Activated CD8-positive, alpha-beta memory T cell treated with anti-CD3 and anti-CD28 coated beads, Interleukin-2, amount 10 ng/mL, durations not matched to agents 7 days and 5 days (primary cell): ENCODE data around the gene C3orf62. TPM values are rescaled to one million over a fixed set of nuclear protein-coding genes. Genes with fewer than 3 reads are reported as not detected.
"Not testable (repeated sequence)": the region's sequence is repeated elsewhere in the genome, so short reads cannot be mapped to it uniquely, and the experiment has no call there.

Experiments
- ATAC-seq: fragments of 150-1000 bp; cut with Tn5 transposase; one replicate; pipeline ENCODE4 v1.10.0; 2021; ENCODE audit warnings: moderate library complexity
- CTCF ChIA-PET: fragments of 350-600 bp; sonication (Branson Sonifier 250); formaldehyde crosslinking; loops from one replicate; lab custom pipeline; 2021; ENCODE audit warnings: antibody characterized with exemption; lab: Charles Lee
- DNase-seq: peaks from one replicate; pipeline ENCODE4 v3.0.0-alpha.2; 2020
- H3K27ac Mint-ChIP-seq: one replicate; pipeline ENCODE4 v1.8.0; 2021; ENCODE audit warnings: mild to moderate bottlenecking, mixed read lengths
- H3K27me3 Mint-ChIP-seq: one replicate; pipeline ENCODE4 v1.8.0; 2021; ENCODE audit warnings: mixed read lengths
- H3K36me3 Mint-ChIP-seq: one replicate; pipeline ENCODE4 v1.8.0; 2021; ENCODE audit warnings: mild to moderate bottlenecking, mixed read lengths
- H3K4me1 Mint-ChIP-seq: one replicate; pipeline ENCODE4 v1.8.0; 2021; ENCODE audit warnings: mixed read lengths
- H3K4me3 Mint-ChIP-seq: one replicate; pipeline ENCODE4 v1.8.0; 2021; ENCODE audit warnings: mild to moderate bottlenecking, moderate library complexity, mixed read lengths
- H3K9me3 Mint-ChIP-seq: one replicate; pipeline ENCODE4 v1.8.0; 2022; ENCODE audit warnings: low read depth, mixed read lengths
- total RNA-seq, 2 experiments: library from RNA; stranded (reverse); gene quantifications; one replicate each; pipeline ENCODE4 v1.2.3, GENCODE V29; 2021

The C3orf62 gene
- total RNA-seq, 2 experiments from 2014 or later, result 7.0 to 7.1 TPM

DNA sequence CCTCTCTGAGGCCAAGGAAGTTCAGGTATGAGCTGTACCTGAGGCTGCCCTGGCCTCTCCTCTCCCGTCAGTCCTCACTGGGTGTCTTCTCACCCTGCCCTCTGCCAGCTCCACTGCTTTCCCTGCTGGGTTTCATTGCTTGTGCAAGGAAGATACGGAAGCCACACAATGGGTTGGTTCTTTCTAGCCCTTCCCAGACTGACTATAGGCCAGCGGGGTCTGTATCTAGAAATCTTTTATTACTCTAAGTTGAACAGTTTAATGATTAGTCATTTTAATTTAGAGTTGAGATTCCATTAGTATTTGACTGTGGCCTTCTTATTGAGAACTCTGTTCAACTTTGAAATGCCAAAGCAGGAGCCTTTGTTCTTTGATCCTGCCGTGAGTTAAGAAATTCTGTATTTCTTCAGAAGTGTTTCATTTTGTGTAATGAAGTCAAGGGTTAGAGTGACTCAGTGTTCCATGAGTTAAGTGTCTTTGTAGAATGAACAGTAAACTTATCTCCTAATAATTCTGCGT, 16.2 kb downstream of the C3orf62 start:
- CTCF ChIA-PET, result no interaction called here
- Mint-ChIP-seq H3K36me3 (no peaks in the 10 kb centered on the region), H3K9me3 (no peaks in the 10 kb centered on the region), H3K27me3 (no peaks in the 10 kb centered on the region), H3K4me1 (no peaks in the 10 kb centered on the region), H3K27ac (no peak overlapping the region), H3K4me3 (no peak overlapping the region)
- ATAC-seq, result no peak
- no peak for DNase-seq

DNA sequence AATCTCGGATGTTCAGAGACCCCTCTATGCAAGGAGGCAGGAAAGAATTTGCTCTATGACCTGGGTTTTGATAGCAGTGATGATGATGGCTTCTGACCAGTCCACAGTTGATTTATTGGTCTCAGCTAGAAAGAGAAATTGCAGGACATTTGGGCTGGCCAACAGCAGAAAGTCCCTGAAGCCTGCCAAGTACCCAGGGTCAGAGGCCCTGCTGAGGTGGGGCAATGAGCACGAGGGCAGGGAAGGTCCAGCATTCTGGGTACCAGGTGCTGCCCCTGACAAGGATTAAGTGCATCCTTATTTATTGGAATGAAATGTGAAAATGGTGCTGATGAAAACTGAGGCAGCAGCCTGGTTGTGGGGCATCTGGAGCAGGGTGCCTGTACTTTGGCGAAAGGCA, 19.8 kb downstream of the C3orf62 start:
- CTCF ChIA-PET, result no interaction called here
- no peaks in the 10 kb centered on the region for H3K9me3 Mint-ChIP-seq
- DNase-seq (no peak), ATAC-seq (no peak)
- H3K27me3 Mint-ChIP-seq, result no peaks in the 10 kb centered on the region
- no peak overlapping the region for H3K4me3 Mint-ChIP-seq
- H3K4me1 Mint-ChIP-seq, result peaks cover 3% of the 10 kb centered on the region
- H3K27ac Mint-ChIP-seq, result no peak overlapping the region
- H3K36me3 Mint-ChIP-seq, result no peaks in the 10 kb centered on the region

DNA sequence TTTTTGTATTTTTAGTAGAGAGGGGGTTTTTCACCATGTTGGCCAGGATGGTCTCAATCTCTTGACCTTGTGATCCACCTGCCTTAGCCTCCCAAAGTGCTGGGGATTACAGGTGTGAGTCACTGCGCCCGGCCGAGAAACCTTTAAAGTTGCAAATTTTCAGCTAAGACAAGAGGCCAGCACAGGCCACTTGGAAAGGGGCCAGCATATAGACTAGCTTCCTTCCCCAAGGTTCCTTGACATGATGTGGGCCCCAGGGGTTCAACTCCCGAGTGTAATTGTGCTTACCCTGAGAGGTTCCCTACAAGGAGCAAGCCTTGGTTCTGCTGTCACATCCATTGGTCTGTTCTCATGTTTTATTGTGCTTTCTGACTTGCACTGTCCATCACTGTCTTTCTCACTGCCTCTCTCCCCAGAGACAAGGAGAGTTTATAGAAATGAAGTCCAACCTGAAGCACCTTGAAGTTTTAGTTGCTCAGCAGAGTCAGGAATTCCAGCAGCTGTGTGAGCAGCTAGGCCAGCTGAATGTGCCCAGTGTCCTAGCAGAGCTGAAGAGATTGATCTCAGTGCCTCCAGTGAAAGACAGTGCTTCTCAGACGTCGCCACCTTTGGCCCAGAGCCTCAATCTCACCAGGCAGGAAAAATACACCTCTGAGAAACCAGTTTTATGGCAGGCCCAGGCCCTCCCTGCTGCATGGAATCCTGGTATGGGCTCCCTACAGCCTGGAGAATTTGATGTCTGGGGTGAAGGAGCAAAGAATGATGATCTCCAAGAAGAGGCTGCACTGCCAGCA, 21.1 kb downstream of the C3orf62 start:
- CTCF ChIA-PET, result interaction anchor here (1.0 kb wide), 1 partner anchor 193 kb away, joined by 5 read pairs; no protein-coding TSS in a partner anchor
- no peak for ATAC-seq
- H3K27ac Mint-ChIP-seq, result no peak overlapping the region

DNA sequence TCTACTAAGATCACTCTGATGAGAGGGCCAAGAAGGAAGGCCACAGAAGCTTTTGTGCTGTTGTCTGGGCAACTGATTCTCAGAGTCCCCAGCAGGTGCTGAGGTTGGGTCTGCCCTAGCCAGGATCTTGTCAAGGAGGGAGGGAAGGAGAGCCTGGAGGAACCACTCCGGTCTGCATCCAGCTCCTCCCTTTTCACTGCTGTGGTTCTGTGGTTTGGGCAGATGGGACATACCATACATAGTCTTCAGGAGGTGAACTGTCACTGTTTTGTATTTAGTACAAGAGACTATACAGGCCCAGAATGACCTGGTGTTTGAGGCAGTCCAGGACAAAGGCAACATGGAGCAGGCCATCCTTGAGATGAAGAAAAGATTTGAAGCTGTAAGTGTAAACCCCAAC, 21.9 kb downstream of the C3orf62 start:
- no peak for DNase-seq
- Mint-ChIP-seq H3K4me3 (no peak overlapping the region), H3K27me3 (peaks cover 4% of the 10 kb centered on the region), H3K36me3 (no peaks in the 10 kb centered on the region), H3K4me1 (peaks cover 3% of the 10 kb centered on the region), H3K27ac (no peak overlapping the region), H3K9me3 (no peaks in the 10 kb centered on the region)
- ATAC-seq, result no peak
- CTCF ChIA-PET, result interaction anchor here (1.0 kb wide), 1 partner anchor 194 kb away, joined by 5 read pairs; no protein-coding TSS in a partner anchor

More for the DNA sequence above, 21.1 kb downstream of the C3orf62 start:
- peaks cover 3% of the 10 kb centered on the region for H3K4me1 Mint-ChIP-seq
- no peaks in the 10 kb centered on the region for H3K9me3 Mint-ChIP-seq
- DNase-seq, result no peak
- no peak overlapping the region for H3K4me3 Mint-ChIP-seq
- H3K27me3 Mint-ChIP-seq, result no peaks in the 10 kb centered on the region
- no peaks in the 10 kb centered on the region for H3K36me3 Mint-ChIP-seq

DNA sequence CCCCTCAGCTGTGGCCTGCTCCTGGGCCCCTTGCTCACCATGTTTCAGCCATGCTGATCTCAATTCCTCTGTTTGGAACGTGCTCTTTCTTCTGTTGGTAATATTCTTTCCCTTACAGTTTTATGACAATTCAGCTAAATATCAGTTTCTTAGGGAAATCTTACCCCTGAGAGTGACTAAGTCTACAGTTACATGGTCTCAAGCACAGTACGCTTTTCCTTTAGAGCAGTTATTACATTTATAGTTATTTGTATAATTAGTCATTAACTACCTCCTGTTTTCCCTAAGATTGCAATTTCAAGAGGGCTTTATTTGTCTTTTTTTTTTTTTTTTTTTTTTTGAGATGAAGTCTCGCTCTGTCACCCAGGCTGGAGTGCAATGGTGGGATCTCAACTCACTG, 23.5 kb downstream of the C3orf62 start:
- Mint-ChIP-seq H3K4me1 (peaks cover 3% of the 10 kb centered on the region), H3K9me3 (no peaks in the 10 kb centered on the region), H3K36me3 (no peaks in the 10 kb centered on the region), H3K27ac (no peak overlapping the region), H3K4me3 (no peak overlapping the region), H3K27me3 (peaks cover 7% of the 10 kb centered on the region)
- CTCF ChIA-PET, result interaction anchor here (0.6 to 1.1 kb wide), 2 partner anchors 82 to 192 kb away, joined by 3 read pairs; partner anchors contain the start of gene KLHDC8B
- no peak for ATAC-seq
- DNase-seq, result no peak

DNA sequence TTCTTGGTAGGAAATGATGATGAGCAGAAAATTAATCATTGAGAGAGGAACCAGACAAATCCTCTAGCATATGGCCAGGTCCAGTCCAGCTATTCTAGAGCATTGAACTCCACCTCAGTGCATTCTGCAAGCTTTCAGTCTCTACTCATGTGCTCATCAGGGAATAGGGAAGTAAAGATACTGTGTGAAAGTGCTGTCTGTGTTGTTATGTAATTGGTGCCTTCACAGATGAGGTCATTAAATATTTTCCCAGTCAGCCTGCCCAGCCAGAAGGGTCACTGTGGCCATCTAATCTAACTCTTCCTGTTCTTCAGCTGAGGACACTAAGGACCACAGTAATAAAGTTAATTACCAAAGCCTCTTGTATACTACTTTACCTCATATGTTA, 28.2 kb downstream of the C3orf62 start:
- Mint-ChIP-seq H3K9me3 (no peaks in the 10 kb centered on the region), H3K27ac (no peak overlapping the region), H3K4me3 (no peak overlapping the region), H3K4me1 (no peaks in the 10 kb centered on the region), H3K27me3 (peaks cover 7% of the 10 kb centered on the region), H3K36me3 (no peaks in the 10 kb centered on the region)
- ATAC-seq (no peak), DNase-seq (no peak)
- CTCF ChIA-PET, result no interaction called here

DNA sequence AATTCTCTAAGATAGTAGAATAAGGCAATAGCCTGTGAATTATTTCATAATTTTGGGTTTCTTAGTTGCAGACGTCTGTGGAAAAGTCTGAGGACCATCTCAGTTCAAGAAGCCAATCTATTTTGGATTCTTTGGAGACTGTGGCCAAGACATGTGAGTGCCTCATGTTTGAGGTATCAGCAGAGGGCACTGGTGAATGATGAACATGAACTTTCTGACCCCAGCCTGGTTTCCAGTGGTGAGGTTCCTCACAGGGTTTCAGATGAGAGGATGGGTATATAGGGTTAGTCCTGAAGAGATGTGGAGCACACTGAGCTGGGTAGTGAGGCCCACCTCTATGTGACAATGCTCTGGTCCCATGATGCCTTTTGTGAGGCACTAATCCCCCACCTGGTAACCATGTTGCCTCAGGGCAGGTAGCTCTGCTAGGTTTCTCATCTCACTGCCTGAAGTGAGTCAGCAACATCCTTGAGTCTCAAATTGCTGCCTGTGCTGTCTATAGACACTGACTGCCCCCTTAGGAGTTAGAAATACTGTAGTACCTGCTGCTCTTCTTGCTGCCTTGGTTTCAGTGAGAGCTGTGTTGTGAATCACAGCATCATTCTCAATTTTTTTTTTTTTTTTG, 32.3 kb downstream of the C3orf62 start:
- ATAC-seq, result peak; percentile 39
- Mint-ChIP-seq H3K9me3 (no peaks in the 10 kb centered on the region), H3K4me1 (no peaks in the 10 kb centered on the region), H3K27me3 (peaks cover 4% of the 10 kb centered on the region), H3K27ac (no peak overlapping the region), H3K4me3 (no peak overlapping the region), H3K36me3 (no peaks in the 10 kb centered on the region)
- CTCF ChIA-PET, result interaction anchor here (1.0 kb wide), 1 partner anchor 74 kb away, joined by 3 read pairs; the partner anchor contains the start of gene KLHDC8B
- DNase-seq, result no peak

DNA sequence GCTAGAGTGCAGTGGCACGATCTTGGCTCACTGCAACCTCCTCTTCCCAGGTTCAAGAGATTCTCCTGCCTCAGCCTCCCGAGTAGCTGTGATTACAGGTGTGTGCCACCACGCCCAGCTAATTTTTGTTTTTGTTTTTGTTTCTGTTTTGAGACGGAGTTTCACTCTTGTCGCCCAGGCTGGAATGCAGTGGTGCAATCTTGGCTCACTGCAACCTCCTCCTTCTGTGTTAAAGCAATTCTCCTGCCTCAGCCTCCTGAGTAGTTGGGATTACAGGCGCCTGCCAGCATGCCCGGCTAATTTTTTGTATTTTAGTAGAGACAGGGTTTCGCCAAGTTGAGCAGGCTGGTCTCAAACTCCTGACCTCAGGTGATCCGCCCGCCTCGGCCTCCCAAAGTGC, 36.9 kb downstream of the C3orf62 start:
- H3K36me3 Mint-ChIP-seq, ATAC-seq, DNase-seq, H3K27ac Mint-ChIP-seq, H3K27me3 Mint-ChIP-seq, H3K9me3 Mint-ChIP-seq, H3K4me1 Mint-ChIP-seq, H3K4me3 Mint-ChIP-seq, CTCF ChIA-PET: not testable (repeated sequence)

DNA sequence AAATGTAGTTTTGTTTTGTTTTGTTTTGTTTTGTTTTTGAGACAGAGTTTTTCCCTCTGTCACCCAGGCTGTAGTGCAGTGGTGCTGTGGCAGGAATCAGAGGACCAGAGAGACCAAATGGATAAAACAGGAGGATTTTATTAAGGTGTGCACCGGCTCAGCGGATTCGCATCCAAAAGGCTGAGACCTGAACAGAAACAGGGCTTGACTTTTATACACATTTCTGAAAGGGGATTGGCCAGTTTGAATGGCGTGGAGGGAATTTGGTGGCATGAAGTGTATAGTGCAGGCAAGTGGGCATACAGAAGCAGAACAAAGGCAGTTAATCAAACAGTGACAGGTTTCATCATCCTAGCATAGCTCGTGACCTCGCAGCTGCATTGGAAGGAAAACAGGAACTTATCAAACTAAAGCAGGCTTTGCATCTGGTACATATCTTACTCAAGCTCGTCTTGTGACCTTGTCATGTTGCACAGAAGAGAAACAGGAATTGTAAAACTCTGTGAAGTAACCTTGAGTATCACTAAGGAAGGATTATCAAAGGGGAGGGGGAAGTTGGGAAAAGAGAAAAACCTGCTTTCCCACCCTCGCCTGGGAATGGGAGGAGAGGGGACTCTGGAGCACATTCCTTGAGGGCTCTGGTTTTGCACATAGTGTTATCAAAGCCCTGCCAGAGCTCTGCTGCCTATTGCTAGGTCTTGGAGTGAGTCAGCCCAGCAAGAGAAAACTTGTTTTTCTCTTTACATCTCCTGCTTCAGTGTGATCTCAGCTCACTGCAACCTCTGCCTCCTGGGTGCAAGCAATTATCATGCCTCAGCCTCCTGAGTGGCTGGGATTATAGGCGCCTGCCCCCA, 38.5 kb downstream of the C3orf62 start:
- CTCF ChIA-PET, result interaction anchor here (0.6 kb wide), 2 partner anchors 68 to 940 kb away, joined by 3 to 4 read pairs; no protein-coding TSS in a partner anchor
- DNase-seq (no peak), ATAC-seq (no peak)
- H3K27me3 Mint-ChIP-seq, result no peaks in the 10 kb centered on the region
- H3K9me3 Mint-ChIP-seq, result peaks cover 8% of the 10 kb centered on the region
- peak overlapping the region; percentile 35 for H3K27ac Mint-ChIP-seq
- H3K4me3 Mint-ChIP-seq, result no peak overlapping the region
- peaks cover 5% of the 10 kb centered on the region for H3K36me3 Mint-ChIP-seq
- H3K4me1 Mint-ChIP-seq, result peaks cover 5% of the 10 kb centered on the region

DNA sequence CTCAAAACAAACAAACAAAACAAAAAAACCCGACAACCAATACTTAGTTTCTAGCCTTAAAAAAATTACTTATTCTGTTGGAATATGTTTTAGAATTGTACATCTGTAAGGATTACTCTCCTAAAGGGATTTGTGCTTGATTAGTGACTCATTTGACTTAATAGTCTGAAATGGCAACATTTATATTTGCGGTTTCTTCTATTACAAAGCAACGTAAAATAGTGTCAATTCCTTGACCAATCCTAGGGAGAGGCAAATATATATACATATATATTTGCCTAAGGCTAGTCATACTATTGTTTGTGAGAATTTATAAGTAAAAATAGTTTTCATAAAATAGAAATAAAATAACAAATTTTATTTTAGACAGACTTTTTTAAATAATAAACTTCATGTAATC, 39.7 kb downstream of the C3orf62 start:
- H3K27me3 Mint-ChIP-seq, result no peaks in the 10 kb centered on the region
- CTCF ChIA-PET, result no interaction called here
- ATAC-seq (no peak), DNase-seq (no peak)
- H3K9me3 Mint-ChIP-seq, result peaks cover 16% of the 10 kb centered on the region
- H3K4me3 Mint-ChIP-seq, result no peak overlapping the region
- H3K27ac Mint-ChIP-seq, result no peak overlapping the region
- peaks cover 7% of the 10 kb centered on the region for H3K36me3 Mint-ChIP-seq
- peaks cover 5% of the 10 kb centered on the region for H3K4me1 Mint-ChIP-seq

DNA sequence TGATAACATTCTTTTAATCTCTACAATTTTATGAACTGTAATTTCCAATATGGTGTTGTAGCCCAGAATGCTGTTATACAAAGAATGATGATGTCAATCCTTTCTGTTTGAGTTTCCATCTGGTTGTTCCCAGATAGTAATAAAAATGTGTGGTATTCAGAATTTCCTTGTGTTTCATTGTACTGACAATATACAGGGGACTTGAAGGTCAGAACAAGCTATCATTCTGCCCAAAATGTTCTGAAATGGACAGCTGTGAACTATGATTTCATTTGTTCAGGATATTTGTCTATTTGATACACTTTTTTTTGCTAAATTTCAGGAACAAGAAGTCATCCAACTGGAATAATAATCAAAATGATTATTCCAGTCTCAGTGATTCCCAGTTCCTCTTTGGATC, 40.8 kb downstream of the C3orf62 start:
- Mint-ChIP-seq H3K27ac (no peak overlapping the region), H3K36me3 (peaks cover 7% of the 10 kb centered on the region), H3K4me1 (peaks cover 5% of the 10 kb centered on the region), H3K4me3 (no peak overlapping the region), H3K9me3 (peaks cover 16% of the 10 kb centered on the region), H3K27me3 (peaks cover 6% of the 10 kb centered on the region)
- CTCF ChIA-PET, result no interaction called here
- DNase-seq (no peak), ATAC-seq (no peak)

DNA sequence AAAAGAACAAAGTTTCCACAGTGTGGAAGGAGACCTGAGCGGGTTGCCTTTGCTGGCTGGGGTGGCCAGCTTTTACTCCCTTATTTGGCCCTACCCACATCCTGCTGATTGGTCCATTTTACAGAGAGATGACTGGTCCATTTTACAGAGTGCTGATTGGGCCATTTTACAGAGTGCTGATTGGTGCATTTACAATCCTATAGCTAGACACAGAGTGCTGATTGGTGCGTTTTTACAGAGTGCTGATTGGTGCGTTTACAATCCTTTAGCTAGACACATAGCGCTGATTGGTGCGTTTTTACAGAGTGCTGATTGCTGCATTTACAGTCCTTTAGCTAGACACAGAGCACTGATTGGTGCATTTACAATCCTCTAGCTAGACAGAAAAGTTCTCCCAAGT, 48.2 kb downstream of the C3orf62 start:
- H3K27me3 Mint-ChIP-seq, CTCF ChIA-PET, H3K4me3 Mint-ChIP-seq, ATAC-seq, DNase-seq, H3K4me1 Mint-ChIP-seq, H3K27ac Mint-ChIP-seq, H3K36me3 Mint-ChIP-seq: not testable (repeated sequence)
- H3K9me3 Mint-ChIP-seq, result peaks cover 20% of the 10 kb centered on the region

DNA sequence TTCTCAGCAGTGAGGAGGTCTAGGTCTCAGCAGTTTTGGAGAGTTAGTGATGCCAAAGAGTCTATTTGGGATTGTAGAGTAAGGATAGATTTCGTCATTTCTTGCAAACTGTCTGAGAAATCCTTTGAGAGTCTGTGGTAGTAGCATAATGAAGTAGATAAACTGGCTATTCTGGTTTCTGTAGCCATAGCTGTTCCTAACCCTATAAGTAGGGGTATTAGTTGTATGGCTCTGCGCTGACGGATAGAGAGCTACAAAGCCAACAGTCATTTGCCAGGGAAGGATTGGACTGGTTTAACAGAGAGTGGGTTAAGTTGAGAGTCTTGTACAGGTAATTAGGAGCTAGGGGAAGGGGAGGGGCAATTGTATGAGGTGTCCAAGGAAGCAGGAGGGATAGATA, 55.0 kb downstream of the C3orf62 start:
- ATAC-seq, result no peak
- Mint-ChIP-seq H3K36me3 (no peaks in the 10 kb centered on the region), H3K27ac (no peak overlapping the region), H3K4me3 (no peak overlapping the region), H3K27me3 (peaks cover 3% of the 10 kb centered on the region), H3K9me3 (no peaks in the 10 kb centered on the region), H3K4me1 (no peaks in the 10 kb centered on the region)
- CTCF ChIA-PET, result no interaction called here
- DNase-seq, result no peak
